Neural progenitor cell (in vitro differentiated cells): ENCODE results near the gene AXDND1. TPM values are rescaled to one million over a fixed set of nuclear protein-coding genes. Genes with fewer than 3 reads are reported as not detected.
"Not testable (repeated sequence)": the region's sequence is repeated elsewhere in the genome, so short reads cannot be mapped to it uniquely, and the experiment has no call there.

ENCODE experiments used
- DNase-seq: peaks from one replicate; pipeline ENCODE4 v3.0.0-alpha.2; 2016; ENCODE audit warnings: low spot score
- H2AFZ ChIP-seq: fragments of 200-600 bp; sonication (generic); replicated peaks from 2 replicates; pipeline ENCODE4 v1.6.1; 2016; ENCODE audit warnings: antibody characterized with exemption
- H3F3A ChIP-seq: fragments of 200-600 bp; sonication (generic); 2 replicates; pipeline ENCODE4 v1.6.1; 2016; ENCODE audit warnings: antibody characterized with exemption, low read depth
- H3K27ac ChIP-seq: fragments of 200-600 bp; sonication (generic); 2 replicates; pipeline ENCODE4 v1.5.1; 2016; ENCODE audit warnings: mild to moderate bottlenecking
- H3K27me3 ChIP-seq: fragments of 200-600 bp; sonication (generic); 2 replicates; pipeline ENCODE4 v1.6.1; 2016; ENCODE audit warnings: mild to moderate bottlenecking, moderate library complexity
- H3K36me3 ChIP-seq: fragments of 200-600 bp; sonication (generic); 2 replicates; pipeline ENCODE4 v1.5.1; 2016
- H3K4me1 ChIP-seq: fragments of 200-600 bp; sonication (generic); 2 replicates; pipeline ENCODE4 v1.6.1; 2016; ENCODE audit warnings: mixed run types
- H3K4me2 ChIP-seq: fragments of 200-600 bp; sonication (generic); 2 replicates; pipeline ENCODE4 v1.6.1; 2016
- H3K4me3 ChIP-seq: fragments of 200-600 bp; sonication (generic); 2 replicates; pipeline ENCODE4 v1.5.1; 2016
- H3K79me2 ChIP-seq: fragments of 200-600 bp; sonication (generic); 2 replicates; pipeline ENCODE4 v1.6.1; 2016; ENCODE audit warnings: low read depth
- H3K9ac ChIP-seq: fragments of 200-600 bp; sonication (generic); 2 replicates; pipeline ENCODE4 v1.6.1; 2016
- H3K9me3 ChIP-seq: fragments of 200-600 bp; sonication (generic); 2 replicates; pipeline ENCODE4 v1.5.1; 2016; ENCODE audit warnings: low read depth
- H4K20me1 ChIP-seq: fragments of 200-600 bp; sonication (generic); 2 replicates; pipeline ENCODE4 v1.6.1; 2016; ENCODE audit warnings: low read depth
- H3K27ac Mint-ChIP-seq: 3 replicates; pipeline ENCODE4 v1.8.0; 2021; ENCODE audit warnings: mixed read lengths
- H3K27me3 Mint-ChIP-seq: 2 replicates; pipeline ENCODE4 v1.8.0; 2022; ENCODE audit warnings: low read depth, mild to moderate bottlenecking, inconsistent platforms, moderate library complexity, mixed read lengths; ENCODE audit not compliant: insufficient read depth
- H3K36me3 Mint-ChIP-seq: 3 replicates; pipeline ENCODE4 v1.8.0; 2021; ENCODE audit warnings: mixed read lengths
- H3K4me1 Mint-ChIP-seq: 3 replicates; pipeline ENCODE4 v1.8.0; 2021; ENCODE audit warnings: mixed read lengths
- H3K4me3 Mint-ChIP-seq: 3 replicates; pipeline ENCODE4 v1.8.0; 2021; ENCODE audit warnings: mild to moderate bottlenecking, moderate library complexity, mixed read lengths
- H3K9me3 Mint-ChIP-seq: 3 replicates; pipeline ENCODE4 v1.8.0; 2020; ENCODE audit warnings: mixed read lengths
- EZH2 ChIP-seq: fragments of 200-600 bp; sonication (generic); IDR thresholded peaks from 2 replicates; pipeline ENCODE4 v1.6.1; 2017; ENCODE audit warnings: antibody characterized with exemption, mild to moderate bottlenecking, moderate library complexity
- EZH2phosphoT487 ChIP-seq: fragments of 200-600 bp; sonication (generic); IDR thresholded peaks from 2 replicates; pipeline ENCODE4 v1.6.1; 2017; ENCODE audit warnings: antibody characterized with exemption
- total RNA-seq: library from RNA; depleted of rRNA; stranded (reverse); fragments of >200 nt; gene quantifications from 2 replicates; pipeline ENCODE4 v1.2.3, GENCODE V29; 2015; ENCODE audit warnings: low replicate concordance
- TF ChIP-seq, protein P1 (sequence below): fragments of 200-600 bp; sonication (generic); IDR thresholded peaks from 2 replicates; pipeline ENCODE4 v1.5.1; 2017; ENCODE audit warnings: antibody characterized with exemption, mild to moderate bottlenecking

AXDND1 gene
- total RNA-seq, 1 donor from 2014 or later: 0.30 TPM

DNA sequence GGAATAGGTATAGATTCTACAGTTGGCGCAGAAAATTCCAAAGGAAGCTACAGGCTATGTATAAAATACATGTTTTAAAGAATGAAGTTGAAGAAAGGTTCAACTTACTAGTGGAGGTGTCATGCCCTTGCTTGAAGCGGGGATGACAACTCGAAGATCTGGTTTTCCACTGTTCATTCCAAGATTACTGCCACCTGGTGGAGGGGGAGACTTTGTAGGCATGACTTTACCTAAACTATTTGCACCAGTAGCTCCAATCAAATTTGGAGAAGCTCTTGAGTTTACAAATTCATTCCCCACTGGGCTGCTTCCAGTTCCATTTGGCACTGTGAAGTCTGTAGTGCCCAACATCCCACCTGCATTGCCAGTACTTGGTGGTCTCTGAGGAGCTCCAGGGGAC is 81.7 kb downstream of the AXDND1 start:
- Histone ChIP-seq H3K4me1 (no peaks in the 10 kb centered on the region), H4K20me1 (no peaks in the 10 kb centered on the region), H3K36me3 (no peaks in the 10 kb centered on the region), H2AFZ (no peak overlapping the region), H3K79me2 (no peaks in the 10 kb centered on the region), H3K4me2 (no peak overlapping the region), H3K9me3 (no peaks in the 10 kb centered on the region), H3K27me3 (no peaks in the 10 kb centered on the region), H3F3A (no peaks in the 10 kb centered on the region), H3K27ac (no peak overlapping the region), H3K9ac (no peak overlapping the region), H3K4me3 (no peak overlapping the region)
- no peak for TF ChIP-seq EZH2
- TF ChIP-seq, protein P1, sequence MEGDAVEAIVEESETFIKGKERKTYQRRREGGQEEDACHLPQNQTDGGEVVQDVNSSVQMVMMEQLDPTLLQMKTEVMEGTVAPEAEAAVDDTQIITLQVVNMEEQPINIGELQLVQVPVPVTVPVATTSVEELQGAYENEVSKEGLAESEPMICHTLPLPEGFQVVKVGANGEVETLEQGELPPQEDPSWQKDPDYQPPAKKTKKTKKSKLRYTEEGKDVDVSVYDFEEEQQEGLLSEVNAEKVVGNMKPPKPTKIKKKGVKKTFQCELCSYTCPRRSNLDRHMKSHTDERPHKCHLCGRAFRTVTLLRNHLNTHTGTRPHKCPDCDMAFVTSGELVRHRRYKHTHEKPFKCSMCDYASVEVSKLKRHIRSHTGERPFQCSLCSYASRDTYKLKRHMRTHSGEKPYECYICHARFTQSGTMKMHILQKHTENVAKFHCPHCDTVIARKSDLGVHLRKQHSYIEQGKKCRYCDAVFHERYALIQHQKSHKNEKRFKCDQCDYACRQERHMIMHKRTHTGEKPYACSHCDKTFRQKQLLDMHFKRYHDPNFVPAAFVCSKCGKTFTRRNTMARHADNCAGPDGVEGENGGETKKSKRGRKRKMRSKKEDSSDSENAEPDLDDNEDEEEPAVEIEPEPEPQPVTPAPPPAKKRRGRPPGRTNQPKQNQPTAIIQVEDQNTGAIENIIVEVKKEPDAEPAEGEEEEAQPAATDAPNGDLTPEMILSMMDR: peak; percentile 41
- DNase-seq: peak; percentile 29
- H3K4me3 Mint-ChIP-seq: no peak overlapping the region
- H3K36me3 Mint-ChIP-seq: no peaks in the 10 kb centered on the region
- H3K9me3 Mint-ChIP-seq: peaks cover 6% of the 10 kb centered on the region
- no peaks in the 10 kb centered on the region for H3K4me1 Mint-ChIP-seq
- no peaks in the 10 kb centered on the region for H3K27me3 Mint-ChIP-seq
- H3K27ac Mint-ChIP-seq: no peak overlapping the region

DNA sequence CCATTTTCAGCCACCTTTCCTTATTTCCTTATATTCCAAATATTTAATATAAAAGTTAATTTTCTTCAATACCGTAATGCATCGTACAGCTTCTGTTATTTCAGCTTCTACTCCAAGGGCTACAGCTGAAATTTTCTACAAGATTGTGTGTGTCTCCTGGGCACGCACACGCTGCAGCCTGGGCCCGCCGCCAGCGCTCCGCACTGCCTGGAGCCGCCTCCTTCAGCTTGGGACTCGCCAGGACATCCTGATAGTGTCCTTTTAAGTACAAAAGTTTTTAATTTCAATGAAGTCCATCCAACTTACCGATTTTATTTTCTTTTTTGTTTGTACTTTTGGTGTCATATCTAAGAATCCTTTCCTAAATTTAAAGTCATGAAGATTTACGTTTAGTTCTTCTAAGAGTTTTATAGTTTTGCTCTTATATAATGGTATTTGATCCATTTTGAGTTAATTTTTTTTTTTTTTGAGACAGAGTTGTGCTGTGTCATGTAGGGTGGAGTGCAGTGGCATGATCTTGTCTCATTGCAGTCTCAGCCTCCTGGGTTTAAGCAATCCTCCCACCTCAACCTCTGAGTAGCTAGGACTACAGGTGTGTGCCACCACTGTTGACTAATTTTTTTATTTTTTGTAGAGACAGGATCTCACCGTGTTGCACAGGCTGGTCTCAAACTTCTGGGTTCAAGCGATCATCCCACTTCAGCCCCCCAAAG is 82.8 kb downstream of the AXDND1 start:
- TF ChIP-seq EZH2phosphoT487: no peak
- TF ChIP-seq, protein P1: no peak
- TF ChIP-seq EZH2: no peak
- no peak overlapping the region for H2AFZ ChIP-seq
- no peaks in the 10 kb centered on the region for H4K20me1 ChIP-seq
- Mint-ChIP-seq H3K4me1 (no peaks in the 10 kb centered on the region), H3K4me3 (no peak overlapping the region), H3K9me3 (peaks cover 6% of the 10 kb centered on the region), H3K27me3 (no peaks in the 10 kb centered on the region), H3K27ac (no peak overlapping the region), H3K36me3 (no peaks in the 10 kb centered on the region)
- H3K4me3 ChIP-seq: no peak overlapping the region
- H3K4me1 ChIP-seq: no peaks in the 10 kb centered on the region
- H3K27me3 ChIP-seq: no peaks in the 10 kb centered on the region
- H3K4me2 ChIP-seq: no peak overlapping the region
- H3K9ac ChIP-seq: no peak overlapping the region
- H3K79me2 ChIP-seq: no peaks in the 10 kb centered on the region
- DNase-seq: no peak
- no peaks in the 10 kb centered on the region for H3K36me3 ChIP-seq
- no peaks in the 10 kb centered on the region for H3F3A ChIP-seq
- no peak overlapping the region for H3K27ac ChIP-seq
- no peaks in the 10 kb centered on the region for H3K9me3 ChIP-seq

DNA sequence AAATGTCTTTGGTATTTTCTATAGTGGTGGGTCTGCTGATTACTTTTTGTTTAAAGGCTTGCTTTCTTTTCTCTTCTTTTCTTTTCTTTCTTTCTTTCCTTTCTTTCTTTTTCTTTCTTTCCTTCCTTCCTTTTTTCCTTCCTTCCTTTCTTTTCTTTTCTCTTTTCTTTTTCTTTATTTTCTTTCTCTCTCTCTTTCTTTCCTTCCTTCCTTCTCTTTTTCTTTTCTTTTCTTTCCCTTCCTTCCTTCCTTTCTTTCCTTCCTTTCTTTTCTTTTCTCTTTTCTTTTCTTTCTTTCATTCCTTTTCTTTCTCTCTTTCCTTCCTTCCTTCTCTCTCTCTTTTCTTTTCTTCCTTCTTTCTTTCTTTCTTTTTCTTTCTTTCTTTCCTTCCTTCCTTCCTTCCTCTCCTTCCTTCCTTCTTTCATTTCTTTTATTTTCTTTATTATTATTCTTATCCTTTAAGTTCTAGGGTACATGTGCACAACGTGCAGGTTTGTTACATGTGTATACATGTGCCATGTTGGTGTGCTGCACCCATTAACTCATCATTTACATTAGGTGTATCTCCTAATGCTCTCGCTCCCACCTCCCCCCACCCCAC is 93.9 kb downstream of the AXDND1 start:
- DNase-seq, H3K27ac ChIP-seq, H3K9me3 ChIP-seq, H3K27ac Mint-ChIP-seq, H3K27me3 Mint-ChIP-seq, H3F3A ChIP-seq, H3K4me1 ChIP-seq, H3K36me3 ChIP-seq, H2AFZ ChIP-seq, H3K36me3 Mint-ChIP-seq, H4K20me1 ChIP-seq, H3K9ac ChIP-seq, H3K9me3 Mint-ChIP-seq, H3K79me2 ChIP-seq, H3K4me2 ChIP-seq, H3K4me1 Mint-ChIP-seq, H3K27me3 ChIP-seq, H3K4me3 ChIP-seq, H3K4me3 Mint-ChIP-seq: not testable (repeated sequence)

DNA sequence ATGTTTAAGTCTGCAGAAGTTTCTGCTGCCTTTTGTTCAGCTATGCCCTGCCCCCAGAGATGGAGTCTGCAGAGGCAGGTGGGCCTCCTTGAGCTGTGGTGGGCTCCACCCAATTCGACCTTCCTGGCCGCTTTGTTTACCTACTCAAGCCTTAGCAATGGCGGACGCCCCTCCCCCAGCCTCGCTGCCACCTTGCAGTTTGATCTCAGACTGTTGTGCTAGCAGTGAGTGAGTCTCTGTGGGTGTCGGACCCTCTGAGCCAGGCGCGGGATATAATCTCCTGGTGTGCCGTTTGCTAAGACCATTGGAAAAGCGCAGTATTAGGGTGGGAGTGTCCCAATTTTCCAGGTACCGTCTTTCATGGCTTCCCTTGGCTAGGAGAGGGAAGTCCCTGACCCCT is 99.9 kb downstream of the AXDND1 start:
- not testable (repeated sequence) for H3K27ac Mint-ChIP-seq, H4K20me1 ChIP-seq, DNase-seq, H3K27me3 ChIP-seq, H3K4me1 Mint-ChIP-seq, H3K27me3 Mint-ChIP-seq, H3K9ac ChIP-seq, H3F3A ChIP-seq, H3K36me3 ChIP-seq, H3K9me3 ChIP-seq, H3K4me3 Mint-ChIP-seq, H3K79me2 ChIP-seq, H2AFZ ChIP-seq, H3K4me3 ChIP-seq, H3K36me3 Mint-ChIP-seq, H3K27ac ChIP-seq, H3K4me1 ChIP-seq, H3K4me2 ChIP-seq
- H3K9me3 Mint-ChIP-seq: peaks cover 17% of the 10 kb centered on the region
